ENCODE results near the gene PTPN6.

The PTPN6 gene

DNA sequence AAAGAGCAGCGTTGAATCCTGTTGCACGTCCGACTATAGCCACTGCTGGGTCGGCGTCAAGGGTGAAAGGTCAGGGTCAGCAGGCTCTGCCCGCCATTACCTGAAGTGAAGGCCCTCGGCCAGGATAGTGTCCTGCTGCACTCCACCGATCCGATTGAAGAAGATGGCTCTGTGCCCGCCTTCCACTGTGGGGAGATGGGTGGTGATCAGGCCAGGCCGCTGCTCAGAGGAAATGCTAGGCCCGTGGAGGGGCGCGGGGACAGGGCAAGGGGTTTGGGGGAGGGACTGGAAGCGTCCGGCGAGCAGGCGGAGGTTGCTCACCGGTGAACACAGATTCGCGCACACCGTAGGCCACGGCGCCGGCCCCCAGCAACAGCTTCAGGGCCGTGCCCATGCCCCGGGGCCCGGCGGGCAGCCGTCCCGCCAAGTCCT is 19.0 kb downstream of the PTPN6 start:
- DNase-seq (ENCODE audit: low read depth): no peak

GRCh38 chr12:6974180-6974579 is 23.0 kb downstream of the PTPN6 start:
- no peak for DNase-seq (ENCODE audit: low read depth)

DNA sequence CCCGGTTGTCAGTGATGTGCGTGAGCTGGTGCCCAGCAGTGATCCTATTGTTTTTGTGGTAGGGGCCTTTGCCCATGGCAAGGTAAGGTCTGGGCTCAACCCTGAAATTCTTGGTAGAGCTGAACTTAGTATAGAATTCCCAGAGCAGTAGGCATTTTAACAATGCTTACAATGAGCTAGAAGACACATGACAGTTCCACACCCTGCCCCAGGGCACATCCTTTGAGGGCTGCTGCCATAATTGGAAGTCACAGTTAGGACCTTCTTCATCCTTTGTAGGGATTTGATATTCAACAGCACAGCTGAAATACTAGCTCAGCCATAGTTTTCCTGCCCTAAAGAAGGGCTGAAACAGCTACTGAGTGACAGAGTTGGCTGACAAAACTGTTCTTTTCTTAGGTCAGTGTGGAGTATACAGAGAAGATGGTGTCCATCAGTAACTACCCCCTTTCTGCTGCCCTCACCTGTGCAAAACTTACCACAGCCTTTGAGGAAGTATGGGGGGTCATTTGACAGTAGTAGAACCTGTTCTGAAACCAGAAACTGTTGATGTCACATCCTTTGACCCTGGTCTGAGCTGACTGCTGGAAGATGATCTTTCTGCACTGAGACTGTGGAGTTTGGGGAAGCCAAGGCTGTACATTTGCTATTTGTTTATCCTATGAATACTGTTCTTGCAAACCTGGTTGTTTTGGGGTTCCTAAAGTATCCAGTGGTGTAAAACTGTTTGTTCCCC is 24.3 kb downstream of the PTPN6 start:
- no peak for DNase-seq (ENCODE audit: low read depth)

DNA sequence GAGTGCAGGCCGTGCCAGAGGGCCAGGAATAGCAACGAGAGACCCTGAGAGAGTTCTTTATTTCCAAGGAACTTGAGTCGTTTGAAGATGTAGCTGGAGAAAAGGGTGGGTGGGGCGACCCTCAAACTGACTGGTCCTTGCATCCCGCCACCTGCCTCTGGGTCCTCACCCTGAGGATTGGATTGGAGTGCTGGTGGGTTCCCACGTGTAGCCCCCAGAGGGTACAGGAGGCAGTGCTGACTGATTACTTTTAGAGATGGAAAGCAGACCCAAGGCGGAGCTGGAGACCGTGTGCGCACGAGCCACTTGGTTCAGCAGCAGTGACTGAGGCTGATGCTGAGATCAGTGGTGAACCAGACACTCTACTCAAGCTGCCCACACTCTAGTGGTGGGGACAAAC is 26.5 kb downstream of the PTPN6 start:
- no peak for DNase-seq (ENCODE audit: low read depth)

DNA sequence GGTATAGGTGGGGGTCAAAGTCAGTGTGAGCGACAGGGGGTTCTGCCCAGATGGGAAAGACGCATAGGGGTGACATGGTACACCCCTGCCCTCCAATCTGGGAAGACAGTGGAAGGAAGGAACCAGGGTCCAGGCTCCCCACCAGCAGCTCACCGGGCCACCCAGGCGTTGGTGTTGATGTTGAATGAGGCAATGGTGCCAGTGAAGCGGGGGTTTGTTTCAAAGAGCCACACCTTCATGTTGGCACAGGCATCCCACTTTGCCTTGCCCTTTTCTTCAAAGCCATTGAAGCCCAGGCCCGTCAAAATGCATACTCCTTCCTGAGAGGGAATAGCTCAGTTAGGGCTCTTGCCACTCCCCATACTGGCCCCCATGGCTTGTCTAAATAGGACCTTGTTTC is 27.0 kb downstream of the PTPN6 start:
- DNase-seq (ENCODE audit: low read depth): no peak

GRCh38 chr12:6978611-6979011 is 27.5 kb downstream of the PTPN6 start:
- DNase-seq (ENCODE audit: low read depth): no peak

DNA sequence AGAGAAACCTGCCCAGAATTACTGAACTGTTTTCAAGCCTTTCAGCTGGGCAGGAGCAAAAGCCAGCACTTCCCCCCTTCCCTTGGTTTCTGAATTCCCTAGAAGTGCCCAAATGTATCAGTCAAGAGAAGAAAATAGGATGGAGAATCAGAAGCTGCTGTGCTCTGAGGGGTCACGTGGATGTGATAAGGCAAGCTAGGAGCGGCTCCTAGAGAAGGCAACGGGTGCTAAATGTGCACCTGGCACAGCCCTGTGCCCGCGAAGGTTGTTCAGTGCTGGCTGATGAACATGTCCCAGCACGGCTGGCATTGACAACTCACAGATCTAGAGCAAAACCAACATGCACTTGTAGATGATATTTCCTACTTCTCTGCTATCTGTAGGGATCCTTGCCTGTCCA is 27.9 kb downstream of the PTPN6 start:
- DNase-seq (ENCODE audit: low read depth): no peak

DNA sequence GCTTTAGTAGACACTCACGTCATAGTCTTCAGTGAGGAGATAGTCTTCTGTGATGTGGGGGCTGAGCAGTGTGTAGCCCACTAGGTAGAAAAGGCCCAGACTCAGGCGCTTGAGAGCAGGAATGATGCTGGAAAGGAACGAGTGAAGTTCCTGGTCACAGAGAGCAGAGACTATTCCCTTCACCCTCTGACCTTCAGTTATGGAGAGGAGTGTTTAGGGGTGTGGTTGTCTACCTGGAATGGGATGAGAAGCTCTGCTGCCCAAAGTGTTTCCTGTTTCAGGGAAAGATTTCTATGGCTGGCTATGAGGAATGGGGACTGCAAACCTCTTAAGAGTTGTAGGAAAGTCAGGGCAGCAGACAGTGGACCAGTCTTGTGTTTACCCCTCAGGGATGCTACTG is 28.3 kb downstream of the PTPN6 start:
- DNase-seq (ENCODE audit: low read depth): no peak

DNA sequence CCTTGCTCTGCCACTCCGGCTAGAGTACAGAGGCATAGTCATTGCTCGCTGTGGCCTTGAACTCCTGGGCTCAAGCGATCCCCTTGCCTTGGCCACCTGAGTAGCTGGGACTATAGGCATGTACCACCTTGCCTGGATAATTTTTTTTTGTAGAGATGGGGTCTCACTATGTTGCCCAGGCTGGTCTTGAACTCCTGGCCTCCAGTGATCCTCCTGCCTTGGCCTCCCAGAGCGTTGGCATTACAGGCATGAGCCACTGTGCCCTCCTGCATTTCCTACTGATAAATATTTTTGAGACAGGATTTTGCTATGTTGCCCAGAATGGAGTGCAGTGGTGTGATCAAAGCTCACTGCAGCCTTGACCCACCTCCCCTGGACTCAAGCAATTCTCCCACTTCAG is 28.9 kb downstream of the PTPN6 start:
- no peak for DNase-seq (ENCODE audit: low read depth)

DNA sequence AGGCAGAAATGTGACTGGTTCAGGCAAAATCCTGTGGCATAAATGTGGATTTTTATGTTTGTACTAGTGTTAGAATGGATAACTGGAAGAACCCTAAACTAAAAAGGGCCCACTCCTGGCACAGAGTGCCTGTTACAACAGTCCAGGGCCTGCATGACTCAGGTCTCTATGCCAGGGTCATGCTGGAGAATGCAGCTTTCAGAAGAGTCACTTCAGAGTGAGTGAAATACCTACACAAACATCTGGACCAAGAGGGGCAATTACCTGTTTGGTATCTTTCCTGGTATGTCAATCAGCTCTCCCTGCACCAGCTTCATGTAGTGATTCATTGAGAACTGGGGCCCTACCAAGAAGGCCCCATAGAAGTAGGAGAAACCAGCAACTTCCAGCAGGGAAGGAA is 29.6 kb downstream of the PTPN6 start:
- no peak for DNase-seq (ENCODE audit: low read depth)

DNA sequence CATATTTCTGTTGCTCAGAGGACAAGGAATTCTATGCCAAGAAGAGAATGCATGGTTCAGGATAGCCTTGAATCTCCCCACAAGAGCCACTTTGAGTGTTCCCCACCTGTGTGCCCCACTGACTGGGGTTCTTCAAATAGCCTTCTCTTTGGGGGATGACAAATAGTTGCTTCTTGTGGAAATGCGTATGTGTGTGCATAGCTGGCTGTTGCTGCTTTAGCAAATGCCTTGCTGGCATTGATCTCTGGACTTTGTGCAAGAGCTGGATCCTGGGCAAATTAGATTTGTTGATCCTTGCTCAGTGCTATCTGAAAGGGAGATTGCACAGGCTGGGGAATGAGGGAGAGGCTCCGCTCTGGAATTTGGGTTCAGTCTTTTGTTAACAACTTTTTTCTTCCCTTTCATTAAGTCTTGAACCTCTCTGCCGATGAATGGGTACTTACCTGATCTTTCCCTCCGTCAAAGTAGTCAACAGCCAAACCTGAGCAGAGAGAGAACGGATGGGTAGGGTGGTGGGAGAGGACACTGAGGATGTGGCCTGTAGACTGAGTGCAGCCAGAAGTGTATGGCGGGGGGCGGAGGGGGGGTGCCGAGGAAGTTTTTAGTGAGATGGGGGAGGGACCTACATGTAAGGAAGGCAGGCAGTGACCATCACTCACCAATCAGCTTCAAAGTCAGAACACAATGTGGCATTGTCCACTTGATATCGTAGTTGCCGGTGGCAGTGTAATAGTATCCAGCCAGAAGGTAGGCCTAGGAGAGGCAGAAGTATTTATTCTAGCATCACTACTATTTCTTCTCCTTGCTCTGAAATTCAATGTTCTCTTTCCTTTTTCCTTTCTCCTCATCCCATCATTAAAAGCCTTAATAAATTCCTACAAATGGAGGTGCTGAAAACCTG is 30.2 kb downstream of the PTPN6 start:
- DNase-seq (ENCODE audit: low read depth): no peak

DNA sequence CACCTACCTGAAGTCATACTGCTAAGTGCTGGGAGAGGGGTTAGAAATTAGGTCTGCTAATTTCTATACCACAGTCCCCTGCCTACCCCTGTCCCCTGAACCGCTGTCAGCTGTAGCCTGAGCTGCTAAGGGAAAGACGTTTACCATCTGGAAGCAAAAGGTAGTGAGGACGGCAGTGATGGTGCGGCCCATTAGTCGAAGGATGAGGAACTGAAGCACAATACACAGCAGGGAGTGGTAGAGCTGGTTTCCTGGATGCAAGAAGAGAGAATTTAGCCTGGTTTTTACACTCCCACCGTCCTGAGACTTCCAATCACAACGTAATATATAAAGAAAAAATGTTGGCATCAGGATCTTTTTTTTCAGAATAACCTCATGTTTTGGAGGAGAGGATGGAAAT is 31.4 kb downstream of the PTPN6 start:
- DNase-seq (ENCODE audit: low read depth): no peak

DNA sequence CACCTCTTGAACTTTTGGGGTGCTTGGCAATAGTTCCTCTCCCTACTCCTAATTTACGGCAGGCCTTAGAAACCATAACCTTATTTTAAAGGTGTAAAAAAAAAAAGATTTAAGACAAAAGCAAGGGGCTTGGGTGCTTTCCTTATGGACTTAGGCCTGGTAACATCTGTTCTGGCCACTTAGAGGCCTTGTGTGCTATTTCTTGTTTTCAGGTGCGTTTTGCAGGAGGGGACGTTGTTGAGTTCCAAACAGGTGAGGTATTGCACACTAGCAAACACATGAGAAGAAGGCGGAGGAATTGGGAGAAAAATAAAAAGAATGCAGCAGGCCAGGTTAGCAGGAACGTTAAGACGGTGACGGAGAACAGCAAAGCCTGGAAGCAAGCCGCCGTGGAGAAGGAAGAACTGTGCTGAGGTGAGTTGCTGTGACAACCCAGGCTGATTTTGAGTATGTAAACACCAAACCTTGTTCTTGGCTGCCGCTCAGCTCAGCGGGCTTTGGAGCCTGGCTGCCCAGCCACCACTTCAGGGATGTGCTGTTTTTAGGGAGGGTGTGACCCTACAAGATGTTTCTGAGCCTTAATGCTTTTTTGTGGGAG is 36.9 kb downstream of the PTPN6 start:
- DNase-seq (ENCODE audit: low read depth): no peak

DNA sequence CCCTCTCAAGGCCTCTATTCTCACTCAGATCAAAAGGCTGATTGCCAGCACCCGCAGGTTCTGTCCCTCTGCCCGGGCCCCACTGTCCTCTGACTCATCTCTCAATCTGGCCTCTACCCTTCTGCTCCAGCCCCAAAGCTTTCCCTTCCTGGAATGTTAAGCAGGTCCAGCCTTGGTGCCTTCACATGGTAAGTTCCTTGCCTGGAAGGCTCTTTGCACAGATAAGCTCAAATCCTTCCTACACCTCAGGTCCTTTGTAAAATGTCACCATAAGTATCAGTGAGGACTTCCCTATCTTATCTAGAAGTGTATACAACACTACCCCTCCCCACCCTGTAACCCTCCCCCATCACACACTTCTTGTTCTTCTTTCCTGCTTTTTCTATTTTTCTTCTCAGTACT is 44.9 kb downstream of the PTPN6 start:
- peak; percentile 41 for DNase-seq (ENCODE audit: low read depth)

DNA sequence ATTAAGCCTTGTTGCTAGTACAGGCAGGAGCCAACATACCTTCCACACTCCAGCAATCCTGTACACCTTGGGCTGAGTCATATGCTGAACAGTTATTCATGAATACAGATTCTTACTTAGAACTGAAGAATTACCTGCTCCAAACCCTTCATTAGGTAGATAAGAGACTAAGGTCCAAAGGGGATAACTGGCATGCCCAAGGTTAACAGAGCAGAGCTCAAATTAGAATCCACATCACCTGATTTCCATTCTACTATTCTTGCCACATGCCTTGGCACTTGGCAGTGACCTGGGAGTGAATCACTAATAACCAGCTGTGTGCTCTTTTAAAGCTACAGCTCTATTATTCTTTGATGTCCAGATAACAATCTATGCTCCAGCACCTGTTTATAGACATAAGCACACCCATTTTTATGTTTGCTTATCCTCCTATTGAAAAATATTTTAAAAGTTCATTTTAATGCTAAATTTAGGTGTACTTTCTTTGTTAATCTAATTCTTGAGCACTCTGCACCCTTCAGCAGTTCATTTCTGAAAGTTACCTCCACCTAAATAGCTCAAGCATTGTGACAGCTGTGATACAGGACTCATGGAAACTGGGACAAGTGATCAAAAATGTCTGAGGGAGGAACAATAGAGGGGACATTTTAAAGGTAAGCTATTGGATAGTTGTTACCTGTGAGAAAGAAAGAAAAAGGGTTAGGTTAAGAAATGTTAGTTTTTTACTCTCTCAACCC is 47.7 kb downstream of the PTPN6 start:
- DNase-seq (ENCODE audit: low read depth): no peak

DNA sequence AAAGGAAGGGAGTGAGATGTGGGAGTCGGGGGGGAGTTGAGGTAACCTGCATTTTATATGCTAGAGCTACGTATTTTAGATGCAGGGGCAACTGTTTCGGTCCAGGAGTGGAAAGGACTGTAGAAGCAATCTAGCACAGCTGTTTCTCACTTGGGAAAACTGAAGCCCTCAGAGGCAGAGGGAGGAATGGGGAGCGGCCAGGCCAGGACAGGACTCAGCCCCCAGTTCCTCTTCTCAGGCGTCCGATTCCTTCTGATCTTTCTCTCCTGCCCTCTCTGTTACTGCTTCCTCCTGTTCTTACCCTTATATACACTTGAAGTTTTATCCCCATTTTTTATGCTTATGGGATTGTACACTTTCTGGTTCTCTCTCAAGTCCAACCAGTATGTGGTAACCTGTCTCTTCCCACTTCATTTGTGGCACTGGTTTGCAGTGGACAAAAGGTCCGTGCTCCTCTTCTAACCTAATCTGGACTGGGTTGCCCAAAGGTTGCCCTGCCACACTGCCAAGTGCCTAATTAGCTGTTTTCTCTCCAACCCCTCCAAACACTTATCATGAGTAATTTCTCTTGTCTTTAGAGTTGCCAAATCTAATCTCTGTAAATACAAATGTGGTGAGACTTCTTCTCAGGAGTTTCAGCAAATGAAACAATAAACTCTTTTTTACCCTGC is 50.9 kb downstream of the PTPN6 start:
- DNase-seq (ENCODE audit: low read depth): no peak

DNA sequence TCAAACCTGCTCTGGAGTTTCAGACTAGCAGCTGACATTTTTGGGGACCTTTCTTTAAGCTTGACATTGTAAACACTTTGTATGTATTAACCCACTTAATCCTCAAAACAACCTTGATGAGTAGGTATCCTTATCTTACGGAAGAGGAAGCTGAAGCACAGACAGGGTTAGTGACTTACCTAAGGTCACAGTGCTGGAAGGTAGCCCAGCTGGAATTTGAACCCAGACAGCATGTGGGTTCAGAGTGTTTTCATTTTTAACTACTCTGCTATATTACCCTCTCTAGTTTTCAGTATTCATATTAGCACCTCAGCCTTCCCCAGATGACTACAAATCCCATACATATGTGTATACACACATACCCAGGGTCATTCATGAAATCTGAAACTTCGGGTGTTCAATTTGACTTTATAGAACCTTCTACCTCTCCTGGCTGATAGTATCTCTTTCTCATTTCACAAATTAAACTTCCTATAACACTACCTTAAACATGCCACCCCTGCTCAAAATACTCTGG is 53.2 kb downstream of the PTPN6 start:
- no peak for DNase-seq (ENCODE audit: low read depth)

- no peak for DNase-seq (ENCODE audit: low read depth)
These were observed 53.7 kb downstream of the PTPN6 start for GRCh38 chr12:7004840-7005239.

GRCh38 chr12:7005311-7005710 is 54.2 kb downstream of the PTPN6 start:
- DNase-seq (ENCODE audit: low read depth): no peak

DNA sequence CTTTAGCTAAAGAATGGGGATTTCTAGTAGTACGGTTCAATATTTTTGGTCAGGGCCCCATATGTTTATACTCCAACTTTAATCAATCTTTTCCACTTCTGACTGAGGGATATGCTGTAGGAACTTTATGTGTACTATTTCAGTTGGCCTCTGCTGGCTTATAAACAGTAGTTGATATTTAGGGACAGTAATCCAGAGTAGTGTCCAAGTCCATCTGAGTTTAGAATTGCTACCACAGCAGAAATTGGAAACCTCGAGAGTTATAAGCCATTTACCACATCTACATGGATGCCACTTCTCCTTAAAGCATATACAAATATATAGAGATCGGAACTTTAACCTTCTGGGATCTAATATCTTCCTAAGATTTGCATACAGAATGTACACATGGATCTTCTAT is 55.5 kb downstream of the PTPN6 start:
- DNase-seq (ENCODE audit: low read depth): no peak

DNA sequence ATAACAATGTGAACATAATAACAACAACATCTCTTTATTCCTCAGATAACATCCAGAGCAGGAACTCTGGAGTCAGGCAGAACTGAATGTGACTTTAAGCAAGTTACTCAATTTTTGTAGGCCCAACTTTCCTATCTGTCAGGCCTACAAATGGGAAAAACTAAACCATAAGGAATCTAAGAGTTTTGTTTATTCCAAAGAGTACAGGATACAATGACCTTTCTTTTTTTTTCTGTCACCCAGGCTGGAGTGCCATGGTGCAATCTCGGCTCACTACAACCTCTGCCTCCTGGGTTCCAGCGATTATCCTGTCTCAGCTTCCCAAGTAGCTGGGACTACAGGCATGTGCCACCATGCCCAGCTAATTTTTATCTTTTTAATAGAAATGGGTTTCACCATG is 57.7 kb downstream of the PTPN6 start:
- DNase-seq (ENCODE audit: low read depth): no peak

DNA sequence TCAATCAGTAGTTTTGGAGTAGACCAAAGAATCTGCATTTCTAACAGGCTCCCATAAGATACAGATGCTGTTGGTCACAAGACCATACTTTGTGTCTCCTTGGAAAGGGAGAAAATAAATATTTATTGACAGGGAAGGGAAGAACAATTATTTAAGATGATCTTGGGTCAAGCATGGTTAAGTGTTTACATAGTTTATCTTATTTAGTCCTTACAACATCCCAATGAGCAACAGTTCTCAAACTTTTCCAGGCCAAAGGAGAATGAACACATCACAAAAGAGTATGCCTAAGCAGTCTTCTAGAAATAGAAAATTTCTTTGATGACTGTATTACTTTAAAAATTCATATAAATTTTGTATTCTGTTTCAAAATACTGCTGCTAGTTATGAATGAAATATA is 58.4 kb downstream of the PTPN6 start:
- no peak for DNase-seq (ENCODE audit: low read depth)
